ENCODE results near the gene PDE11A. TPM values are rescaled to one million over a fixed set of nuclear protein-coding genes. Genes with fewer than 3 reads are reported as not detected.

PDE11A gene
- total RNA-seq, 1 experiment from 2014 or later: 0.13 TPM

DNA sequence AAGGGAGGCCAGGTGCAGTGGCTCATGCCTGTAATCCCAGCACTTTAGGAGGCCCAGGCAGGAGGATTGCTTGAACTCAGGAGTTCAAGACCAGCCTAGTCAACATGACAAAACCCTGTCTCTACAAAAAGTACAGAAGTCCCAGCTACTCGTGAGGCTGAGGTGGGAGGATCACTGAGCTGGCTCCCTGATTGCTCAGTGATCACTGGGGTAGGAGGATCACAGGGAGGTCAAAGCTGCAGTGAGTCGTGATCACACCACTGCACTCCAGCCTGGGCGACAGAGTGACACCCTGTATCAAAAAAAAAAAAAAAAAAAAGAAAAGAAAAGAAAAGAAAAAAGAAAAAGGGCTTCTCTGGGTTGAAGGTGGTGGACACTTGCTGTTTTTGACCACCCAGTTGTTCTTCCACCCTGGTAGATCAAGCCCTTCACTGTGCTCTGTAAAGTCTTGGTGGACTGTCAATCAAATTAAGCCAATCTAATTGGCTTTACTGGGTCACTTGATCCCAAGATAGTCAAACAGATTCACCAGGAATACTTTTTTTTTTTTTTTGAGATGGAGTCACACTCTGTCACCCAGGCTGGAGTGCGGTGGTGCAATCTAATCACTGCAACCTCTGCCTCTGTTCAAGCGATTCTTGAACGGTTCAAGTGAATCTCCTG, 488.4 kb downstream of the PDE11A start:
- Histone ChIP-seq H3K9me3 (no peaks in the 10 kb centered on the region), H3K36me3 (no peaks in the 10 kb centered on the region), H3K4me3 (no peak overlapping the region), H3K27me3 (no peaks in the 10 kb centered on the region)
- DNase-seq: no peak

DNA sequence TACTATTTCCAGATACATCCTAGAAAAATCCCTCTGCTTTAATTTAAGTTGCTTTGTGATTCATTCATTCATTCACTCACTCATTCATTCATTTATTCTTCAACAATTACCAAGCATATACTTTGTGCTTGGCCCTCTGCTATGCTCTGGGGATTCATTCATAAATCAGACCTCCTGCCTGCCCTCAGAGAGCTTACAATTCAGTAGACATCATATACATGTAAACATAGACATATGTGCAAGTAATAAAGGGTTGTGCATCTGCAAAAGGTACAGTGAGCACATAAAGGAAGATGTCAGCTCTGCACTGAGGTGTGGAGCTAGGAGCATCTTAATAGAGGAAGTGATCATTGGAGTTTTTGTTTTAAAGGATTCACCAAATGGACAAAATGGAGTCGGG, 490.6 kb downstream of the PDE11A start:
- Histone ChIP-seq H3K27me3 (no peaks in the 10 kb centered on the region), H3K36me3 (no peaks in the 10 kb centered on the region), H3K4me3 (no peak overlapping the region), H3K9me3 (no peaks in the 10 kb centered on the region)
- DNase-seq: no peak

DNA sequence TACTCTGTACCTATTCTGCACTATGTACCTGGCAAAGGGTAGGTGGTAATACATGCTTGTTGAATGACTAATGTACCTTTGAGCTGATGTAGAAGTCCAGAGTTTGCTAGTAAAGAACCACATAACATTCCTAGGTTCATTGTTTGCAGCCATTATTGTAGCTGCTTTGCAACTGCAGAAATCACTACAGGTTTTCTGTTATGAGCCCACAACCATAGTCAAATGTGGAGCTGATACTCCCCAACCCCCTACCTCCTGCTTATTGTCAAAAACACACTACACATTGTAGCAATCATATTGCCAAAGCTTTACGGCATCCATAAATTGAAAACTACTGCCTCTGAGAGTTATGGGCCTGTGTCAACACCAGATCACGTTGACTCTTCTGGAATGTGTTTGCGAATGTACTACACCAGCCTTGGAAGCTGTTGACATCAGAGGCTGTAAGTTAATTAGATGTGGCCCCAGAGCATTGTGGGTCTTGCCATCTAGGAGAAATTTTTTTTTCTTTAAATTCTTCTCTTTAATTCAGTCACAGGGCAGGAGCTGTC, 493.0 kb downstream of the PDE11A start:
- no peak overlapping the region for H3K4me3 ChIP-seq
- DNase-seq: no peak
- no peaks in the 10 kb centered on the region for H3K9me3 ChIP-seq
- no peaks in the 10 kb centered on the region for H3K36me3 ChIP-seq
- H3K27me3 ChIP-seq: no peaks in the 10 kb centered on the region

DNA sequence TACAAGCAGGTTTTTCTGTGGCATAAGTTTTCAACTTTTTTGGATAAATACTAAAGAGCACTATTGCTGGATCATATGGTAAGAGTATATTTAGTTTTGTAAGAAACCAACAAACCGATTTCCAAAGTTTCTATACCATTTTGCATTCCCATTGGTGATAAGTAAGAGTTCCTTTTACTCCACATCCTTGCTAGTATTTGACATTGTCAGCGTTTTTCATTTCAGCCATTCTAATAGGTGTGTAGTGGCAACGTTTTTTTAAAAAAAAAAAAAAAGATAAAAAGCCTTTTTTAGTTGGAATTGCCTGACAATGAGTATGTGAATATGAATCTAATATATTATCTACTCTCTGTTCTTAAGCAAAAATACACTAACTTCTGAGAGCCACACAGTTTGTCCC, 494.1 kb downstream of the PDE11A start:
- no peaks in the 10 kb centered on the region for H3K36me3 ChIP-seq
- no peaks in the 10 kb centered on the region for H3K27me3 ChIP-seq
- DNase-seq: no peak
- no peaks in the 10 kb centered on the region for H3K9me3 ChIP-seq
- H3K4me3 ChIP-seq: no peak overlapping the region

DNA sequence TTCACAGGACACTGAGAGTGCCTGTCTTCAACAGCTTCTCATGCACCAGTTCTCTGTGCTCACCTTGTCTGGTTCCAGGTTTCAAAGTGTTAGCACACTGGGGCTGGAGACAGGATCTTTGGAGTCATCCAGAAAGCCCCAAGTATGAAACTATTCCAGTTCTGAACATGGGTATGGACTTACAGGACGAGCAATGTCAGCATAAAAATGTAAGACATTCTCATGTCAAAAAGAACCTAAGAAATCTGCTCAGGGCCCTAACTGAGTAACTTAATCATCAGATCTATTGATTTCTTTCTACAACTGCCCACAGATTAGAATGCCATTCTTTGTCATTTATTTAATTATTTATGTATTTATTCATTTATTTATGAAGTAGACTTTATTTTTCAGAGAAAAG, 495.5 kb downstream of the PDE11A start:
- H3K9me3 ChIP-seq: no peaks in the 10 kb centered on the region
- no peak for DNase-seq
- no peaks in the 10 kb centered on the region for H3K36me3 ChIP-seq

DNA sequence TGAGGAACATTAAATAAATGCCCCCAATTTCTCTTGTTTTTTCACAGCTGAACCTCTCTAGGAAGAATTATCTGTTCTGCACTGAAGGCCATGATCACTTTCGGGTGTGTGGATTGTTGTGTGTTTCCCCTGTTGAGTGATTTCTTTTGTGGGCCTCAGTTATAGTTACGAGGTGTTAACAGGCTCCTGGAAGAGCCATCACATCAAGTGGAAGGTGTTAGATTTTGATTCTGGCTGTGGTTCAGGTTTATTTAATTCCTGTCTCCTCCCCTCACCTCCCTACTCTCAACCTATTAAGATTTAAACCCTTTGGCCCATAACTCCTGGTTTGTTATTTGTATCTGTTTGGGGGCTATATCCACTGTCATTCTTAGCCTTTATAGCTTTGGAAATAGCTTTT, 497.2 kb downstream of the PDE11A start:
- Histone ChIP-seq H3K27me3 (no peaks in the 10 kb centered on the region), H3K9me3 (no peaks in the 10 kb centered on the region), H3K36me3 (no peaks in the 10 kb centered on the region), H3K4me3 (no peak overlapping the region)
- DNase-seq: no peak

More for the DNA sequence above, 495.5 kb downstream of the PDE11A start:
- Histone ChIP-seq H3K27me3 (no peaks in the 10 kb centered on the region), H3K4me3 (no peak overlapping the region)

DNA sequence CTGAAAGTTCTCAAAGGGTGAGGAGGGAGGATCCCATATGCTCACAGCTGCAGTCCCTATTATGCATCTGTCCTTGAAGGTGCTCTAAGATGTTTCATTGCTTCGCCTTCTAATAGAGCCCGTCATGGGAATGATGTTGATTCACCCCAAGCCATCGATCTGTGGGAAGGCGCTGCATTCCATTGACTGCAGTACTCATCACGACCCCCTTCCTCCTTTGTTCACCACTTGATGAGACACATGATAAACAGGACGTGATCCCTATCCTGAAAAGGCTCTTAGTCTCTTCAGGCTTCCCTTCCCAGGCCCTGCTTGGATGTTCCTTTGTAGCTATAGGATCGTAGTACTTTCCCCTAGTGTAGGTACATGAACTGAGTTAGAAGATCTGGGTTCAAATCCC, 498.2 kb downstream of the PDE11A start:
- H3K27me3 ChIP-seq: no peaks in the 10 kb centered on the region
- no peaks in the 10 kb centered on the region for H3K9me3 ChIP-seq
- no peak for DNase-seq
- no peaks in the 10 kb centered on the region for H3K36me3 ChIP-seq
- H3K4me3 ChIP-seq: no peak overlapping the region

Other genes with a start within 250 kb of the PDE11A start
- 19.1 and 29.3 TPM in 2 replicates for gene RBM45, start 39.7 kb upstream of the PDE11A start, total RNA-seq (2014; rRNA removed; shearing (Covaris generic); ENCODE audit: low replicate concordance)
- 2.1 and 3.3 TPM in 2 replicates for gene OSBPL6, start 121.7 kb upstream of the PDE11A start, total RNA-seq (2014; rRNA removed; shearing (Covaris generic); ENCODE audit: low replicate concordance)